ENCODE measurements around the gene BLCAP. TPM values are rescaled to one million over a fixed set of nuclear protein-coding genes. Genes with fewer than 3 reads are reported as not detected.
"Not testable (repeated sequence)": the region's sequence is repeated elsewhere in the genome, so short reads cannot be mapped to it uniquely, and the experiment has no call there.

The BLCAP gene
- total and polyA plus RNA-seq, 4 donors = 35.2 to 68.7 (median 41.7) TPM

GRCh38 chr20:37550101-37550920 lies 22.6 kb upstream of the BLCAP start:
- ATAC-seq (ENCODE audit: low FRiP score); H3K27ac ChIP-seq (ENCODE audit: low read depth in 1 of 2, low read length in 2 of 2); H3K4me3 ChIP-seq (ENCODE audit: low read length in 2 of 2); H3K27me3 ChIP-seq (ENCODE audit: control insufficient read depth in 1 of 2, insufficient read depth in 2 of 2, low read length in 1 of 2); H3K36me3 ChIP-seq (ENCODE audit: control insufficient read depth in 1 of 2, insufficient read depth in 2 of 2, low read length in 1 of 2); H3K4me1 ChIP-seq (ENCODE audit: control insufficient read depth in 1 of 2, insufficient read depth in 2 of 2, low read length in 2 of 2); DNase-seq; H3K9me3 ChIP-seq (ENCODE audit: control insufficient read depth, low read length); intact Hi-C loops (cut with DNase I): not testable (repeated sequence)
- WGBS, 2 donors = 55 to 60% methylated on average over 16 of the region's 16 CpGs

DNA sequence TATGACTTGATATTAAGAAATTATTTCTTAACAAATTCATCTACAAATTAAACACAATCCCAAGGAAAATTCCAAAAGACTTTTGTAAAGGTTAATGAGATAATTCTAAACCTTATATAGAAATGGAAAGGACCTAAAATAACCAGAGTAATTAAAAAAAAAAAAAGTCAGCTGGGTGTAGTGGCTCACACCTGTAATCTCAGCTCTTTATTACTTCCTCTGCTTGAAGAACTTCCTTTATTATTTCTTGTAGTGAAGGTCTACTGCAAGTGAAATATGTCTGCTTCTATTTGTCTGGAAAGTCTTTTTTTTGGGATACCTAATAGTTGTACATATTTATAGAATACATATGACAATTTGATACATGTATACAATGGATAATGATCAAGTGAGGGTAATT lies 20.2 kb upstream of the BLCAP start:
- Histone ChIP-seq H3K4me3 (ENCODE audit: low read length in 2 of 2) (no peak overlapping the region), H3K27me3 (ENCODE audit: control insufficient read depth in 1 of 2, insufficient read depth in 2 of 2, low read length in 1 of 2) (no peaks in the 10 kb centered on the region), H3K27ac (ENCODE audit: low read depth in 1 of 2, low read length in 2 of 2) (no peak overlapping the region), H3K36me3 (ENCODE audit: control insufficient read depth in 1 of 2, insufficient read depth in 2 of 2, low read length in 1 of 2) (no peaks in the 10 kb centered on the region), H3K4me1 (ENCODE audit: control insufficient read depth in 1 of 2, insufficient read depth in 2 of 2, low read length in 2 of 2) (no peaks in the 10 kb centered on the region), H3K9me3 (ENCODE audit: control insufficient read depth, low read length) (no peaks in the 10 kb centered on the region)
- no peak for ATAC-seq (ENCODE audit: low FRiP score)
- intact Hi-C loops (cut with DNase I) = no loop called here
- no peak for DNase-seq

DNA sequence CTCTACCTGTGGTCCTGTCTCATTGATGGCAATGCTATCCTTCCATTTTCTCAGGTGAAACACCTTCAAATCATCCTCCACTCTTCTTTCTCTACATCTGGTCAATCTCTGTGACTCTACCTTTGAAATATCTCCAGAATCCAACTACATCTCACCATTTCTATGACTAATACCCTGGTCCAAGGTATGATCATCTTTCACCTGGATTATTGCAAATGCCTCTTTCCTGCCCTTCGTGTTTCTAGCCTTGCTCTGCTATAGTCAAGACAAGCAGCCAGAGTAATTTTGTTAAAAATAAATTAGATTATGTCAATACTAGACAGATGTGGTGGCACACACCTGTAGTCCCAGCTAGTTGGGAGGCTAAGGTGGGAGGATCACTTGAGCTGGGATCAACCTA lies 17.8 kb upstream of the BLCAP start:
- Histone ChIP-seq H3K36me3 (ENCODE audit: control insufficient read depth in 1 of 2, insufficient read depth in 2 of 2, low read length in 1 of 2) (no peaks in the 10 kb centered on the region), H3K27ac (ENCODE audit: low read depth in 1 of 2, low read length in 2 of 2) (no peak overlapping the region), H3K27me3 (ENCODE audit: control insufficient read depth in 1 of 2, insufficient read depth in 2 of 2, low read length in 1 of 2) (no peaks in the 10 kb centered on the region), H3K4me3 (ENCODE audit: low read length in 2 of 2) (no peak overlapping the region), H3K4me1 (ENCODE audit: control insufficient read depth in 1 of 2, insufficient read depth in 2 of 2, low read length in 2 of 2) (no peaks in the 10 kb centered on the region), H3K9me3 (ENCODE audit: control insufficient read depth, low read length) (no peaks in the 10 kb centered on the region)
- intact Hi-C loops (cut with DNase I) = no loop called here
- WGBS, 2 donors = 70 to 82% methylated on average over 1 of the region's 1 CpG
- DNase-seq = no peak
- ATAC-seq (ENCODE audit: low FRiP score) = no peak

DNA sequence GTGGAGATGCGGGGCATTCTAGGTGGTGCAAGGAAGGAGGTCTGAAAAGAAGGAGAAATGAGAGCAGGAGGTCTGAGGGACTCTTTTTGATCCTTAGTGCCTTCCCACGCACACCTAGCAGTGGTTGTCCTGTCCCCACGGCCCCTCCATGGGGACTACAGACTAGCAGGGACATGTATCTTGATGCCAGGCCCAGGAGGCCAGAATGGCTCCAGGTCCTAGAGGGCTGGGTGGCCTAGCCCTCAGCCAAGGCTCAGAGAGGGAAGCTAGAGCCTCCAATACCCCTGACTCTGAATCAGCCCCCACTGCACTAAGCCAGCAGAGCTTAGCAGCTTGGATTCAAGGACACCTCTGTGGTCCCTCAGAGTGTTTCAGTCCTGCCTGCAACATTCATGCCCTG lies 16.7 kb upstream of the BLCAP start:
- no peak overlapping the region for H3K27ac ChIP-seq (ENCODE audit: low read depth in 1 of 2, low read length in 2 of 2)
- WGBS, 2 donors = 44 to 67% methylated on average over 3 of the region's 3 CpGs
- H3K36me3 ChIP-seq (ENCODE audit: control insufficient read depth in 1 of 2, insufficient read depth in 2 of 2, low read length in 1 of 2) = no peaks in the 10 kb centered on the region
- H3K9me3 ChIP-seq (ENCODE audit: control insufficient read depth, low read length) = no peaks in the 10 kb centered on the region
- no peak overlapping the region for H3K4me3 ChIP-seq (ENCODE audit: low read length in 2 of 2)
- no peaks in the 10 kb centered on the region for H3K27me3 ChIP-seq (ENCODE audit: control insufficient read depth in 1 of 2, insufficient read depth in 2 of 2, low read length in 1 of 2)
- ATAC-seq (ENCODE audit: low FRiP score) = no peak
- no peak for DNase-seq
- intact Hi-C loops (cut with DNase I) = no loop called here
- no peaks in the 10 kb centered on the region for H3K4me1 ChIP-seq (ENCODE audit: control insufficient read depth in 1 of 2, insufficient read depth in 2 of 2, low read length in 2 of 2)

DNA sequence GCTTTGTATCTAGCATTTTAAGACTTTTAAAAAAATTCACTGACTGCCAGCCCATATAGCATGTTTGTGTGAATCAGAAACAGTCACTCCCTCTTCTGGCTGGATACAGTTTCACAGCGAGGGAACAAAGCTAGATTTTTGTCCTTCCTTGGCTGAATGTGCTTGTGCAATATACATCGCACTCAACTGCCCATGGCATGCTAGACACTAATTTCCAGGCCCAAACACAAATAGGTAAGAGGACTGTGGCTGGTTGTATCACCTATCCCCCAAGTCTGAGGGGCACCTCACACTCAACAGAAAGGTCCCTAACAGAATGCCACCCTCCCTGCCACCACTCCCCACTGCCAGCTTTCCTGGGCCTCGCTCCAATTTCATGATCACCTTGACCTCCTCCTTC lies 16.2 kb upstream of the BLCAP start:
- Histone ChIP-seq H3K4me1 (ENCODE audit: control insufficient read depth in 1 of 2, insufficient read depth in 2 of 2, low read length in 2 of 2) (no peaks in the 10 kb centered on the region), H3K4me3 (ENCODE audit: low read length in 2 of 2) (no peak overlapping the region), H3K27ac (ENCODE audit: low read depth in 1 of 2, low read length in 2 of 2) (no peak overlapping the region), H3K27me3 (ENCODE audit: control insufficient read depth in 1 of 2, insufficient read depth in 2 of 2, low read length in 1 of 2) (no peaks in the 10 kb centered on the region), H3K9me3 (ENCODE audit: control insufficient read depth, low read length) (no peaks in the 10 kb centered on the region), H3K36me3 (ENCODE audit: control insufficient read depth in 1 of 2, insufficient read depth in 2 of 2, low read length in 1 of 2) (no peaks in the 10 kb centered on the region)
- 44 to 46% methylated on average over 3 of the region's 3 CpGs for WGBS, 2 donors
- DNase-seq = no peak
- ATAC-seq (ENCODE audit: low FRiP score) = no peak
- intact Hi-C loops (cut with DNase I) = no loop called here

GRCh38 chr20:37542281-37542680 lies 14.6 kb upstream of the BLCAP start:
- no peaks in the 10 kb centered on the region for H3K4me1 ChIP-seq (ENCODE audit: control insufficient read depth in 1 of 2, insufficient read depth in 2 of 2, low read length in 2 of 2)
- WGBS, 2 donors = 57 to 62% methylated on average over 6 of the region's 6 CpGs
- H3K36me3 ChIP-seq (ENCODE audit: control insufficient read depth in 1 of 2, insufficient read depth in 2 of 2, low read length in 1 of 2) = no peaks in the 10 kb centered on the region
- DNase-seq = no peak
- no peak overlapping the region for H3K4me3 ChIP-seq (ENCODE audit: low read length in 2 of 2)
- H3K9me3 ChIP-seq (ENCODE audit: control insufficient read depth, low read length) = no peaks in the 10 kb centered on the region
- no peak for ATAC-seq (ENCODE audit: low FRiP score)
- H3K27me3 ChIP-seq (ENCODE audit: control insufficient read depth in 1 of 2, insufficient read depth in 2 of 2, low read length in 1 of 2) = no peaks in the 10 kb centered on the region
- intact Hi-C loops (cut with DNase I) = no loop called here
- H3K27ac ChIP-seq (ENCODE audit: low read depth in 1 of 2, low read length in 2 of 2) = no peak overlapping the region

DNA sequence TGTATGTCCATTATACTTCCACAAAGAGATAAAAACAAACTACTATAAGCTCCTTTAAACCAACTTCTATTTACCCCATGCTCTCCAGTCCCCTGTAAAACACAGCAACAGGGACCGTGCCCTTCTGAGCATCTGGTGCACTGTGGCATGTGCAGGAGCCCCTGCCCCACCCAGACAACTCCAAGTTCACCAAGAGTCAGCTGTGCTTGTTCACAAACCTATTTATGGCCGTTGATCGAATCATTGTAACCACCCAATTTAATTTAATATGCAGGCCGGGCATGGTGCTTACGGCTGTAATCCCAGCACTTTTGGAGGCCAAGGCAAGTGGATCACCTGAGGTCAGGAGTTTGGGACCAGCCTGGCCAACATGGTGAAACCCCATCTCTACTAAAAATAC lies 13.7 kb upstream of the BLCAP start:
- 87 to 90% methylated on average over 5 of the region's 5 CpGs for WGBS, 2 donors
- intact Hi-C loops (cut with DNase I) = no loop called here
- Histone ChIP-seq H3K27ac (ENCODE audit: low read depth in 1 of 2, low read length in 2 of 2) (no peak overlapping the region), H3K36me3 (ENCODE audit: control insufficient read depth in 1 of 2, insufficient read depth in 2 of 2, low read length in 1 of 2) (no peaks in the 10 kb centered on the region), H3K4me1 (ENCODE audit: control insufficient read depth in 1 of 2, insufficient read depth in 2 of 2, low read length in 2 of 2) (no peaks in the 10 kb centered on the region), H3K27me3 (ENCODE audit: control insufficient read depth in 1 of 2, insufficient read depth in 2 of 2, low read length in 1 of 2) (no peaks in the 10 kb centered on the region), H3K9me3 (ENCODE audit: control insufficient read depth, low read length) (no peaks in the 10 kb centered on the region), H3K4me3 (ENCODE audit: low read length in 2 of 2) (no peak overlapping the region)
- DNase-seq = no peak
- ATAC-seq (ENCODE audit: low FRiP score) = no peak

DNA sequence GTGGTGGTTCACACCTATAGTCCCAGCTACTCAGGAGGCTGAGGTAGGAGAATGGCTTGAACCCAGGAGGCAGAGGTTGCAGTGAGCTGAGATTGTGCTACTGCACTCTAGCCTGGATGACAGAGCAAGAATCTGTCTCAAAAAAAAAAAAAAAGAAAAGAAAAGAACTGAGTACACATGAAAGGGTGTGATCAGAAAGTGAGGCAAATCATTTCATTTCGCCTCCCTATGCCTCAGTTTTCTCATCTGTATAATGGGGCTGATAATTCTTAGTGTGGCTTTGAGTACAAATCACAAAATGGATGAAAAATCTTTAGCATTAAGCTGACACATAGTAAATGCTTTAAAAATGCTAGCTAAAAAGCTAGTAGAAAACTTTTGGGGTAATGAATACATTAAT lies 13.2 kb upstream of the BLCAP start:
- DNase-seq; H3K9me3 ChIP-seq (ENCODE audit: control insufficient read depth, low read length); H3K27me3 ChIP-seq (ENCODE audit: control insufficient read depth in 1 of 2, insufficient read depth in 2 of 2, low read length in 1 of 2); H3K4me1 ChIP-seq (ENCODE audit: control insufficient read depth in 1 of 2, insufficient read depth in 2 of 2, low read length in 2 of 2); intact Hi-C loops (cut with DNase I); H3K27ac ChIP-seq (ENCODE audit: low read depth in 1 of 2, low read length in 2 of 2); ATAC-seq (ENCODE audit: low FRiP score); H3K36me3 ChIP-seq (ENCODE audit: control insufficient read depth in 1 of 2, insufficient read depth in 2 of 2, low read length in 1 of 2); H3K4me3 ChIP-seq (ENCODE audit: low read length in 2 of 2): not testable (repeated sequence)
- WGBS, 2 donors = 65 to 76% methylated on average over 1 of the region's 1 CpG

DNA sequence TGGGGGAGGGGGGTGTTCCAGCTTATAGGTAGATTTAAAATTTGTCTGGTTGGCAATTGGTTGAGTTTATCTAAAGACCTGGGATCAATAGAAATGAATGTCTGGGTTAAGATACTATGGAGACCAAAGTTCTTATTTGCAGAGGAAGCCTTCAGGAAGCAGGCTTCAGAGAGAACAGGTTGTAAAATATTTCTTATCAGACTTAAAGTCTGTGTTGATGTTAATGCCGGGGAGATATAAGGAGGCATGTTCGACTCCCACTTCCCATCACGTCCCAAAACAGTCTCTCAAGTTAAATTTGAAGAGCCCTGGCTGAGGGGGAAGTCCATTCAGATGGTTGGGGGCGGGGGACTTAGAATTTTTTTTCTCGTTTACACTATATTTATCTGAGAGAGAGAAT lies 12.3 kb upstream of the BLCAP start:
- H3K4me3 ChIP-seq (ENCODE audit: low read length in 2 of 2) = no peak overlapping the region
- H3K4me1 ChIP-seq (ENCODE audit: control insufficient read depth in 1 of 2, insufficient read depth in 2 of 2, low read length in 2 of 2) = no peaks in the 10 kb centered on the region
- WGBS, 2 donors = 30 to 32% methylated on average over 5 of the region's 5 CpGs
- no peak overlapping the region for H3K27ac ChIP-seq (ENCODE audit: low read depth in 1 of 2, low read length in 2 of 2)
- DNase-seq = no peak
- H3K36me3 ChIP-seq (ENCODE audit: control insufficient read depth in 1 of 2, insufficient read depth in 2 of 2, low read length in 1 of 2) = no peaks in the 10 kb centered on the region
- intact Hi-C loops (cut with DNase I) = no loop called here
- H3K9me3 ChIP-seq (ENCODE audit: control insufficient read depth, low read length) = no peaks in the 10 kb centered on the region
- ATAC-seq (ENCODE audit: low FRiP score) = no peak
- no peaks in the 10 kb centered on the region for H3K27me3 ChIP-seq (ENCODE audit: control insufficient read depth in 1 of 2, insufficient read depth in 2 of 2, low read length in 1 of 2)
